ENCODE measurements around the gene NQO1. TPM values are rescaled to one million over a fixed set of nuclear protein-coding genes. Genes with fewer than 3 reads are reported as not detected.
A peak's percentile ranks its signal among the peaks of the same experiment; 100 is the strongest.

Gene NQO1
- total and polyA plus RNA-seq, 2 of the 13 experiments (the other 11 are each of a cell fraction or from before 2014, with no cell fraction given), result 464 to 1,060 TPM

DNA sequence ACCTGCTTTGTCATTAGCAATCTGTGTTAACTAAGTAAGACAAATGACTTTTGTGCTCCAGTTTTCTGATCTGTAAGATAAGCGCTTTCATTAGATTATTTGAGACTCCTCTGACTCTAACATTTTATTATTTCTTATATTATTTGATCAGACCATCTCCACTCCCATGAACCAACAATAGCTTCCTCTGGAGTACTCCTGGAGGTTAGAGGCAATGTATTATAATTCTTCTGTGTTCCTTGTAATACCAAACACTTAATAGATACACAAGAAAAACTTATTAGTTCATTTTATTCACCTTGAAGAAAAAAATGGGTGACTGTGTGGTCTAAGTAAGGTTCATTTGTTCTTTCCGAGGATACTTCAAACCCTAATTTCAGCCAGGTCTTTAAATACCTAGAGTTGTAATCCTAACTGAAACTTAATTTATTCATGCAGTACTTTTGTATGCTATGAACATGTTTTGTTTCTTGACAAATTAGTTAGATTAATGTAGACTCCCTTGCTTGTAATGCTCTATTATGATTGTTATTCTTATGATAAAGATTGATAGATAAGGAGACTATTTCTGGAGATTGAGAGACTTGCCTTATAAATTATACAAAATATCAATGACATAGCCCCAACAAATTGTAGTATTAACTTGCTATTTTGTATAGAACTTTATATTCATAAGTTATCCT lies 53.9 kb downstream of the NQO1 start (continued):
- TF ChIP-seq, protein P1, sequence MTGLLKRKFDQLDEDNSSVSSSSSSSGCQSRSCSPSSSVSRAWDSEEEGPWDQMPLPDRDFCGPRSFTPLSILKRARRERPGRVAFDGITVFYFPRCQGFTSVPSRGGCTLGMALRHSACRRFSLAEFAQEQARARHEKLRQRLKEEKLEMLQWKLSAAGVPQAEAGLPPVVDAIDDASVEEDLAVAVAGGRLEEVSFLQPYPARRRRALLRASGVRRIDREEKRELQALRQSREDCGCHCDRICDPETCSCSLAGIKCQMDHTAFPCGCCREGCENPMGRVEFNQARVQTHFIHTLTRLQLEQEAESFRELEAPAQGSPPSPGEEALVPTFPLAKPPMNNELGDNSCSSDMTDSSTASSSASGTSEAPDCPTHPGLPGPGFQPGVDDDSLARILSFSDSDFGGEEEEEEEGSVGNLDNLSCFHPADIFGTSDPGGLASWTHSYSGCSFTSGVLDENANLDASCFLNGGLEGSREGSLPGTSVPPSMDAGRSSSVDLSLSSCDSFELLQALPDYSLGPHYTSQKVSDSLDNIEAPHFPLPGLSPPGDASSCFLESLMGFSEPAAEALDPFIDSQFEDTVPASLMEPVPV (CRISPR knock-in tag; IDR thresholded peaks at IDR 0.05), result 0 out of 2 replicates have a peak, but pooled peaks have one; percentile 37
- TF ChIP-seq SOX6 (IDR thresholded peaks at IDR 0.05) (no peak), SOX6 (CRISPR knock-in tag; IDR thresholded peaks at IDR 0.05) (peak; percentile 34), STAG1 (CRISPR knock-in tag; IDR thresholded peaks at IDR 0.05) (no peak), ZNF878 (CRISPR knock-in tag; IDR thresholded peaks at IDR 0.05) (peak; percentile 11; the same call in 1 of the 2 replicates), TMF1 (CRISPR knock-in tag; IDR thresholded peaks at IDR 0.05; ENCODE audit: low read depth) (0 out of 2 replicates have a peak, but pooled peaks have one; percentile 14), HNRNPUL1 (IDR thresholded peaks at IDR 0.05; ENCODE audit: low read depth, low read length) (peak; percentile 29), NKX3-1 (CRISPR knock-in tag; IDR thresholded peaks at IDR 0.05) (0 out of 2 replicates have a peak, but pooled peaks have one; percentile 3), ZSCAN22 (CRISPR knock-in tag; IDR thresholded peaks at IDR 0.05) (no peak), KDM2A (CRISPR knock-in tag; IDR thresholded peaks at IDR 0.05; ENCODE audit: borderline replicate concordance, low read depth) (no peak), BRCA1 (CRISPR knock-in tag; IDR thresholded peaks at IDR 0.05) (0 out of 2 replicates have a peak, but pooled peaks have one; percentile 24)
- TF ChIP-seq, protein P2, sequence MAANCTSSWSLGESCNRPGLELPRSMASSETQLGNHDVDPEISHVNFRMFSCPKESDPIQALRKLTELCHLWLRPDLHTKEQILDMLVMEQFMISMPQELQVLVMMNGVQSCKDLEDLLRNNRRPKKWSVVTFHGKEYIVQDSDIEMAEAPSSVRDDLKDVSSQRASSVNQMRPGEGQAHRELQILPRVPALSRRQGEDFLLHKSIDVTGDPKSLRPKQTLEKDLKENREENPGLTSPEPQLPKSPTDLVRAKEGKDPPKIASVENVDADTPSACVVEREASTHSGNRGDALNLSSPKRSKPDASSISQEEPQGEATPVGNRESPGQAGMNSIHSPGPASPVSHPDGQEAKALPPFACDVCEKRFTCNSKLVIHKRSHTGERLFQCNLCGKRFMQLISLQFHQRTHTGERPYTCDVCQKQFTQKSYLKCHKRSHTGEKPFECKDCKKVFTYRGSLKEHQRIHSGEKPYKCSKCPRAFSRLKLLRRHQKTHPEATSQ (CRISPR knock-in tag; IDR thresholded peaks at IDR 0.05; ENCODE audit: borderline replicate concordance), result peak; percentile 27; the same call in 1 of the 2 replicates

All from HepG2 (cell line).